HepG2 (cell line): ENCODE data around the gene SLCO4A1. TPM values are rescaled to one million over a fixed set of nuclear protein-coding genes. Genes with fewer than 3 reads are reported as not detected.
A peak's percentile ranks its signal among the peaks of the same experiment; 100 is the strongest.

Source experiments
- AKAP8 ChIP-seq: sonication (generic); formaldehyde crosslinking; IDR thresholded peaks from 2 replicates; pipeline ENCODE4 v1.5.1; 2020; ENCODE audit warnings: mild to moderate bottlenecking, missing genetic modification reagents
- BHLHE40 ChIP-seq: IDR thresholded peaks from 2 replicates; pipeline ENCODE4 v1.6.1; 2011; ENCODE audit warnings: low read length, improper control_type of control experiment
- CREB1 ChIP-seq, 2 experiments: fragments of 450-650 bp in 1 of 2; IDR thresholded peaks; 2 replicates each; pipeline ENCODE4 v1.6.1; 2016 to 2017; ENCODE audit warnings: control low read depth in 1 of 2, mild to moderate bottlenecking in 1 of 2, missing compliant biosample characterization in 1 of 2, missing genetic modification characterization in 1 of 2
- DNMT3B ChIP-seq: conservative IDR thresholded peaks from 2 replicates; pipeline ENCODE4 v1.6.1; 2016; ENCODE audit warnings: missing biosample characterization, control low read depth
- FOXM1 ChIP-seq: sonication (generic); formaldehyde crosslinking; IDR thresholded peaks from 2 replicates; pipeline ENCODE4 v1.5.0; 2020; ENCODE audit warnings: missing genetic modification reagents
- MAZ ChIP-seq, 2 experiments: sonication (generic) in 1 of 2; formaldehyde crosslinking in 1 of 2; IDR thresholded peaks; 2 replicates each; pipeline versions ENCODE4 v1.5.0 to v1.6.1; 2012 to 2020; ENCODE audit warnings: low read depth in 2 of 2, mild to moderate bottlenecking in 2 of 2, borderline replicate concordance in 1 of 2, improper control_type of control experiment in 1 of 2, low read length in 1 of 2, missing genetic modification reagents in 1 of 2, moderate library complexity in 1 of 2
- MTA3 ChIP-seq: sonication (generic); formaldehyde crosslinking; IDR thresholded peaks from 2 replicates; pipeline ENCODE4 v1.4.0; 2020; ENCODE audit warnings: missing genetic modification reagents
- MXD4 ChIP-seq: IDR thresholded peaks from 2 replicates; pipeline ENCODE4 v1.6.1; 2016; ENCODE audit warnings: mild to moderate bottlenecking, missing biosample characterization, missing genetic modification reagents
- NFKBIZ ChIP-seq: IDR thresholded peaks from 2 replicates; pipeline ENCODE4 v1.6.1; 2018; ENCODE audit warnings: missing genetic modification reagents, missing compliant biosample characterization
- PCBP2 ChIP-seq: fragments of 200-400 bp; formaldehyde crosslinking; optimal IDR thresholded peaks from 2 replicates; pipeline ENCODE3; 2018; ENCODE audit warnings: low read length, low read depth; ENCODE audit not compliant: poor library complexity, severe bottlenecking
- RAD21 ChIP-seq: fragments of 450-650 bp; formaldehyde crosslinking; IDR thresholded peaks from 2 replicates; pipeline ENCODE4 v1.5.0; 2020; ENCODE audit warnings: mild to moderate bottlenecking
- RBM39 ChIP-seq: fragments of 200-400 bp; formaldehyde crosslinking; IDR thresholded peaks from one replicate; pipeline ENCODE4 v1.6.1; 2018; ENCODE audit warnings: antibody characterized with exemption, mild to moderate bottlenecking, low read depth, low read length; ENCODE audit not compliant: poor library complexity, severe bottlenecking
- SP5 ChIP-seq: IDR thresholded peaks from 2 replicates; pipeline ENCODE4 v1.6.1; 2016; ENCODE audit warnings: low read depth, borderline replicate concordance
- ZBTB7B ChIP-seq: sonication (generic); formaldehyde crosslinking; IDR thresholded peaks from 2 replicates; pipeline ENCODE4 v1.4.0; 2020; ENCODE audit warnings: missing genetic modification reagents
- ZFP36L1 ChIP-seq: sonication (generic); formaldehyde crosslinking; IDR thresholded peaks from 2 replicates; pipeline ENCODE4 v1.8.0; 2022; ENCODE audit warnings: mild to moderate bottlenecking, missing genetic modification reagents, moderate library complexity
- ZNF350 ChIP-seq: sonication (generic); formaldehyde crosslinking; IDR thresholded peaks from 2 replicates; pipeline ENCODE4 v1.4.0; 2020; ENCODE audit warnings: mild to moderate bottlenecking, low read depth, missing genetic modification reagents, borderline replicate concordance
- ZNF563 ChIP-seq: sonication (generic); formaldehyde crosslinking; IDR thresholded peaks from 2 replicates; pipeline ENCODE4 v1.8.0; 2022; ENCODE audit warnings: mild to moderate bottlenecking, moderate library complexity, missing genetic modification reagents
- ZNF749 ChIP-seq: sonication (generic); formaldehyde crosslinking; IDR thresholded peaks from 2 replicates; pipeline ENCODE4 v1.8.0; 2022; ENCODE audit warnings: mild to moderate bottlenecking, missing genetic modification reagents, moderate library complexity, borderline replicate concordance
- ZNF775 ChIP-seq: sonication (generic); formaldehyde crosslinking; IDR thresholded peaks from 2 replicates; pipeline ENCODE4 v1.4.0; 2020; ENCODE audit warnings: missing genetic modification reagents, mild to moderate bottlenecking, moderate library complexity, borderline replicate concordance
- ZNF83 ChIP-seq: sonication (generic); formaldehyde crosslinking; IDR thresholded peaks from 2 replicates; pipeline ENCODE4 v1.4.0; 2020; ENCODE audit warnings: missing genetic modification reagents, mild to moderate bottlenecking, borderline replicate concordance
- polyA plus RNA-seq, 8 experiments: library from polyadenylated mRNA; depleted of rRNA in 3 of 8; stranded (reverse) in 7 of 8; unstranded in 1 of 8; fragments of >200 nt; fragmentation: Illumina TruSeq in 4 of 8; extraction: Trizol in 4 of 8; gene quantifications; 2 replicates each; pipeline versions ENCODE4 v1.2.1 to v1.2.3, GENCODE V29; 2011 to 2016; ENCODE audit warnings: low read depth in 4 of 8, missing spikeins in 1 of 8, mixed read lengths in 1 of 8; ENCODE audit not compliant: insufficient read depth in 1 of 8
- total RNA-seq, 5 experiments: library from RNA; depleted of rRNA; stranded (reverse); fragments of >200 nt; fragmentation: Illumina TruSeq; extraction: Trizol; gene quantifications; 2 replicates each; pipeline ENCODE4 v1.2.3, GENCODE V29; 2016; ENCODE audit warnings: low read depth in 1 of 5
- TF ChIP-seq, protein P1 (sequence below): sonication (generic); formaldehyde crosslinking; IDR thresholded peaks from 2 replicates; pipeline ENCODE4 v1.5.0; 2020; ENCODE audit warnings: missing genetic modification reagents
- TF ChIP-seq, protein P2 (sequence below): sonication (generic); IDR thresholded peaks from 2 replicates; pipeline ENCODE4 v1.6.1; 2016; ENCODE audit warnings: low read depth, borderline replicate concordance
- TF ChIP-seq, protein P3 (sequence below): sonication (generic); formaldehyde crosslinking; IDR thresholded peaks from 2 replicates; pipeline ENCODE4 v1.4.0; 2020; ENCODE audit warnings: missing genetic modification reagents
- TF ChIP-seq, protein P4 (sequence below): sonication (generic); formaldehyde crosslinking; IDR thresholded peaks from 2 replicates; pipeline ENCODE4 v1.4.0; 2020; ENCODE audit warnings: missing genetic modification reagents

SLCO4A1 gene
- total and polyA plus RNA-seq, 2 of the 13 experiments (the other 11 are each of a cell fraction or from before 2014, with no cell fraction given) = 55.5 to 112 TPM

DNA sequence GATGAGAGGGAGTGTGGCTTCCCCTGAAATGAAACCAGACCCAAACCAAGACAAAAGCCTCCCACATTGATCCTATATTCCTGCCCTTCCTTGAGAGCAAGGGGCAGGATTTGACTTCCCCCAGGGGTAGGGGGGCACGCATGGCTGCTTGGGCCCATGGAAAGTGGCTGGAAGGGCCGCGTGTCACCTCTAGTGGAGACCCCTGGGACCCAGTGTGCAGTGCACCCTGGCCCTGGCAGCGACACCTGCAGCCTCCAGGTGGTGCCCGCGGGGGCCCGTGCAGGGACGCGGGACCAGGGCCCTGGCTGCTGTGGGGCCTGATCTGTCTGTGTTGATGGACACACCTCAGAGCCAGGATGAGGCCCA lies 18.0 kb upstream of the SLCO4A1 start (continued):
- TF ChIP-seq, protein P1, sequence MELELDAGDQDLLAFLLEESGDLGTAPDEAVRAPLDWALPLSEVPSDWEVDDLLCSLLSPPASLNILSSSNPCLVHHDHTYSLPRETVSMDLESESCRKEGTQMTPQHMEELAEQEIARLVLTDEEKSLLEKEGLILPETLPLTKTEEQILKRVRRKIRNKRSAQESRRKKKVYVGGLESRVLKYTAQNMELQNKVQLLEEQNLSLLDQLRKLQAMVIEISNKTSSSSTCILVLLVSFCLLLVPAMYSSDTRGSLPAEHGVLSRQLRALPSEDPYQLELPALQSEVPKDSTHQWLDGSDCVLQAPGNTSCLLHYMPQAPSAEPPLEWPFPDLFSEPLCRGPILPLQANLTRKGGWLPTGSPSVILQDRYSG (CRISPR knock-in tag) = no peak
- TF ChIP-seq RAD21 (CRISPR knock-in tag) (peak; percentile 87), NFKBIZ (CRISPR knock-in tag) (peak; percentile 14; the same call in 1 of the 2 replicates), BHLHE40 (peak; percentile 56; the same call in 1 of the 2 replicates), MTA3 (CRISPR knock-in tag) (no peak), ZFP36L1 (CRISPR knock-in tag) (0 out of 2 replicates have a peak, but pooled peaks have one; percentile 6), RBM39 (no peak), ZNF775 (CRISPR knock-in tag) (peak; percentile 79; the same call in 1 of the 2 replicates), ZNF350 (peak; percentile 4; the same call in 1 of the 2 replicates), DNMT3B (CRISPR knock-in tag) (peak; percentile 80; the same call in 1 of the 2 replicates), FOXM1 (CRISPR knock-in tag) (no peak), ZNF83 (CRISPR knock-in tag) (0 out of 2 replicates have a peak, but pooled peaks have one; percentile 64), AKAP8 (CRISPR knock-in tag) (peak; percentile 15; the same call in 1 of the 2 replicates), MXD4 (CRISPR knock-in tag) (peak; percentile 23; the same call in 1 of the 2 replicates), MAZ (IDR thresholded peaks at IDR 0.05; ENCODE audit: borderline replicate concordance, low read depth, low read length) (no peak), MAZ (CRISPR knock-in tag; IDR thresholded peaks at IDR 0.05; ENCODE audit: low read depth) (peak; percentile 1; the same call in 1 of the 2 replicates), ZNF563 (CRISPR knock-in tag) (no peak), SP5 (CRISPR knock-in tag) (no peak), ZNF749 (CRISPR knock-in tag) (peak; percentile 41; the same call in 1 of the 2 replicates), PCBP2 (no peak), CREB1 (IDR thresholded peaks at IDR 0.05) (no peak), CREB1 (CRISPR knock-in tag; IDR thresholded peaks at IDR 0.05) (no peak), ZBTB7B (CRISPR knock-in tag) (peak; percentile 87; the same call in 1 of the 2 replicates)
- TF ChIP-seq, protein P2, sequence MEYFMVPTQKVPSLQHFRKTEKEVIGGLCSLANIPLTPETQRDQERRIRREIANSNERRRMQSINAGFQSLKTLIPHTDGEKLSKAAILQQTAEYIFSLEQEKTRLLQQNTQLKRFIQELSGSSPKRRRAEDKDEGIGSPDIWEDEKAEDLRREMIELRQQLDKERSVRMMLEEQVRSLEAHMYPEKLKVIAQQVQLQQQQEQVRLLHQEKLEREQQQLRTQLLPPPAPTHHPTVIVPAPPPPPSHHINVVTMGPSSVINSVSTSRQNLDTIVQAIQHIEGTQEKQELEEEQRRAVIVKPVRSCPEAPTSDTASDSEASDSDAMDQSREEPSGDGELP = no peak
- TF ChIP-seq, protein P3, sequence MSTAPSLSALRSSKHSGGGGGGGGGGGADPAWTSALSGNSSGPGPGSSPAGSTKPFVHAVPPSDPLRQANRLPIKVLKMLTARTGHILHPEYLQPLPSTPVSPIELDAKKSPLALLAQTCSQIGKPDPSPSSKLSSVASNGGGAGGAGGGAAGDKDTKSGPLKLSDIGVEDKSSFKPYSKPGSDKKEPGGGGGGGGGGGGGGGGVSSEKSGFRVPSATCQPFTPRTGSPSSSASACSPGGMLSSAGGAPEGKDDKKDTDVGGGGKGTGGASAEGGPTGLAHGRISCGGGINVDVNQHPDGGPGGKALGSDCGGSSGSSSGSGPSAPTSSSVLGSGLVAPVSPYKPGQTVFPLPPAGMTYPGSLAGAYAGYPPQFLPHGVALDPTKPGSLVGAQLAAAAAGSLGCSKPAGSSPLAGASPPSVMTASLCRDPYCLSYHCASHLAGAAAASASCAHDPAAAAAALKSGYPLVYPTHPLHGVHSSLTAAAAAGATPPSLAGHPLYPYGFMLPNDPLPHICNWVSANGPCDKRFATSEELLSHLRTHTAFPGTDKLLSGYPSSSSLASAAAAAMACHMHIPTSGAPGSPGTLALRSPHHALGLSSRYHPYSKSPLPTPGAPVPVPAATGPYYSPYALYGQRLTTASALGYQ (CRISPR knock-in tag) = no peak
- TF ChIP-seq, protein P4, sequence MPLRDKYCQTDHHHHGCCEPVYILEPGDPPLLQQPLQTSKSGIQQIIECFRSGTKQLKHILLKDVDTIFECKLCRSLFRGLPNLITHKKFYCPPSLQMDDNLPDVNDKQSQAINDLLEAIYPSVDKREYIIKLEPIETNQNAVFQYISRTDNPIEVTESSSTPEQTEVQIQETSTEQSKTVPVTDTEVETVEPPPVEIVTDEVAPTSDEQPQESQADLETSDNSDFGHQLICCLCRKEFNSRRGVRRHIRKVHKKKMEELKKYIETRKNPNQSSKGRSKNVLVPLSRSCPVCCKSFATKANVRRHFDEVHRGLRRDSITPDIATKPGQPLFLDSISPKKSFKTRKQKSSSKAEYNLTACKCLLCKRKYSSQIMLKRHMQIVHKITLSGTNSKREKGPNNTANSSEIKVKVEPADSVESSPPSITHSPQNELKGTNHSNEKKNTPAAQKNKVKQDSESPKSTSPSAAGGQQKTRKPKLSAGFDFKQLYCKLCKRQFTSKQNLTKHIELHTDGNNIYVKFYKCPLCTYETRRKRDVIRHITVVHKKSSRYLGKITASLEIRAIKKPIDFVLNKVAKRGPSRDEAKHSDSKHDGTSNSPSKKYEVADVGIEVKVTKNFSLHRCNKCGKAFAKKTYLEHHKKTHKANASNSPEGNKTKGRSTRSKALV (CRISPR knock-in tag) = no peak
